Spleen (tissue), 11 donors: ENCODE data around the gene WDR49. TPM values are rescaled to one million over a fixed set of nuclear protein-coding genes. Genes with fewer than 3 reads are reported as not detected.
A peak's percentile ranks its signal among the peaks of the same experiment; 100 is the strongest.

Experiments
- DNase-seq: peaks from one replicate; pipeline ENCODE4 v3.0.0-alpha.2; 2020
- H3K27ac ChIP-seq, 8 donors: fragments of 200-600 bp; sonication (generic) in 7 of 8; 1 replicate in 4 of 8; 2 replicates in 4 of 8; pipeline versions ENCODE4 v1.5.0 to v1.8.0; 2016 to 2021; ENCODE audit warnings: inconsistent platforms in 4 of 8, mild to moderate bottlenecking in 4 of 8, moderate library complexity in 1 of 8
- H3K27me3 ChIP-seq, 7 donors: fragments of 200-600 bp; sonication (generic) in 6 of 7; replicated peaks in 1 of 7; 1 replicate in 4 of 7; 2 replicates in 3 of 7; pipeline versions ENCODE4 v1.5.0 to v1.8.0; 2016 to 2021; ENCODE audit warnings: inconsistent platforms in 3 of 7, mild to moderate bottlenecking in 1 of 7
- H3K36me3 ChIP-seq, 6 donors: fragments of 200-600 bp; sonication (generic) in 5 of 6; 1 replicate in 4 of 6; 2 replicates in 2 of 6; pipeline versions ENCODE4 v1.5.0 to v1.8.0; 2016 to 2021; ENCODE audit warnings: inconsistent platforms in 2 of 6
- H3K4me1 ChIP-seq, 6 donors: fragments of 200-600 bp; sonication (generic) in 5 of 6; 1 replicate in 3 of 6; 2 replicates in 3 of 6; pipeline versions ENCODE4 v1.5.0 to v1.8.0; 2016 to 2021; ENCODE audit warnings: inconsistent platforms in 3 of 6
- H3K4me3 ChIP-seq, 8 donors: fragments of 200-600 bp; sonication (generic) in 7 of 8; 1 replicate in 4 of 8; 2 replicates in 4 of 8; pipeline versions ENCODE4 v1.5.0 to v1.8.0; 2016 to 2021; ENCODE audit warnings: inconsistent platforms in 4 of 8, mild to moderate bottlenecking in 4 of 8, moderate library complexity in 2 of 8
- H3K9me3 ChIP-seq, 8 donors: fragments of 200-600 bp; sonication (generic) in 7 of 8; 1 replicate in 4 of 8; 2 replicates in 4 of 8; pipeline versions ENCODE4 v1.5.0 to v1.8.0; 2016 to 2021; ENCODE audit warnings: inconsistent platforms in 4 of 8
- CTCF ChIP-seq, 11 experiments: fragments of 200-600 bp in 7 of 11; fragments of 450-650 bp in 4 of 11; sonication (generic) in 4 of 11; IDR thresholded peaks in 8 of 11; conservative IDR thresholded peaks in 3 of 11; 1 replicate in 7 of 11; 2 replicates in 4 of 11; pipeline versions ENCODE4 v1.4.0 to v1.8.0; 2016 to 2021; ENCODE audit warnings: antibody characterized with exemption in 11 of 11, inconsistent platforms in 4 of 11, mild to moderate bottlenecking in 1 of 11
- POLR2A ChIP-seq, 3 donors: fragments of 450-650 bp; IDR thresholded peaks; one replicate each; pipeline ENCODE4 v1.5.1; 2017; ENCODE audit warnings: antibody characterized with exemption in 3 of 3, mild to moderate bottlenecking in 1 of 3
- POLR2AphosphoS5 ChIP-seq, 3 donors: sonication (generic); formaldehyde crosslinking; IDR thresholded peaks; one replicate each; pipeline ENCODE4 v1.5.1; 2017; ENCODE audit warnings: antibody characterized with exemption in 3 of 3
- WGBS, 5 donors: extraction: QIAGEN DNeasy Blood & Tissue Kit in 3 of 5; methylation state at CpG; one replicate each; pipeline versions ENCODE4 v1.1.5 to v1.1.7; 2013 to 2018; 5-methylcytosine and 5-hydroxymethylcytosine counted together
- intact Hi-C: fragments of 100-400 bp; cut with DNase I; formaldehyde crosslinking; loops from one replicate; pipeline ENCODE4 v1.15.0; 2023; ENCODE audit warnings: low total_unique reads
- polyA plus RNA-seq, 3 donors: library from polyadenylated mRNA; stranded (reverse); fragments of 200-250 nt; gene quantifications; one replicate each; pipeline ENCODE4 v1.2.1, GENCODE V29; 2013
- total RNA-seq, 7 donors: library from RNA; depleted of rRNA in 3 of 7; stranded (reverse); fragments of >200 nt in 3 of 7; fragmentation: NEBNext Ultra II Directional in 4 of 7; extraction: Animal tissue kit (Norgen Biotek cat#: 25700) in 4 of 7; gene quantifications; one replicate each; pipeline versions ENCODE4 v1.1.0 to v1.2.1, GENCODE V29; 2016 to 2021
- donor health status: healthy with polysubstance abuse.
- donor health status: DM: no; HTN: no; CAD: no; lungs with moderate emphysema.
- donor health status: DM: no; HTN: no; CAD: no.
- donor health status: Bipolar disorder and iron deficiency.
- donor health status: healthy.
- donor health status: DM: no; HTN: no; CAD: no.
- donor health status: DM: yes; HTN: yes; CAD: no.

Gene WDR49
- total and polyA plus RNA-seq, 10 donors = 0.04 to 10.6 (median 1.4) TPM

- intact Hi-C loops = no loop called here
- no peak overlapping the region for H3K4me3 ChIP-seq
- no peaks in the 10 kb centered on the region for H3K27me3 ChIP-seq
Observed at GRCh38 chr3:167653155-167653554, 587 bp downstream of the WDR49 start.

GRCh38 chr3:167651826-167652225 lies 1.9 kb downstream of the WDR49 start:
- Histone ChIP-seq H3K27ac (no peak overlapping the region), H3K27me3 (no peaks in the 10 kb centered on the region), H3K9me3 (peaks cover 0 to 3% (median 0%) of the 10 kb centered on the region in 8 donors), H3K4me3 (no peak overlapping the region), H3K4me1 (peaks cover 0 to 48% (median 7%) of the 10 kb centered on the region in 6 donors), H3K36me3 (no peaks in the 10 kb centered on the region)
- WGBS, 5 donors = 85 to 97% (median 91%) methylated on average over 1 of the region's 1 CpG
- no peak for DNase-seq
- intact Hi-C loops = no loop called here
- TF ChIP-seq POLR2AphosphoS5 (IDR thresholded peaks at IDR 0.05) (no peak), CTCF (IDR thresholded peaks at IDR 0.05 in 8 of 11, conservative IDR thresholded peaks at IDR 0.05 in 3 of 11) (no peak), POLR2A (IDR thresholded peaks at IDR 0.05) (no peak)

More at GRCh38 chr3:167653155-167653554, 587 bp downstream of the WDR49 start:
- TF ChIP-seq CTCF (IDR thresholded peaks at IDR 0.05 in 8 of 11, conservative IDR thresholded peaks at IDR 0.05 in 3 of 11) (no peak), POLR2A (IDR thresholded peaks at IDR 0.05) (no peak), POLR2AphosphoS5 (IDR thresholded peaks at IDR 0.05) (no peak)
- Histone ChIP-seq H3K27ac (peak overlapping the region in 1 of 8 donors; percentile 10), H3K36me3 (no peaks in the 10 kb centered on the region), H3K9me3 (peaks cover 0 to 3% (median 0%) of the 10 kb centered on the region in 8 donors), H3K4me1 (peaks cover 0 to 48% (median 7%) of the 10 kb centered on the region in 6 donors)
- WGBS, 5 donors = 52 to 69% (median 57%) methylated on average over 1 of the region's 1 CpG
- no peak for DNase-seq

GRCh38 chr3:167650459-167650858 lies 3.3 kb downstream of the WDR49 start:
- Histone ChIP-seq H3K4me1 (peaks cover 0 to 48% (median 7%) of the 10 kb centered on the region in 6 donors), H3K27ac (peak overlapping the region in 1 of 8 donors; percentile 13), H3K4me3 (no peak overlapping the region), H3K36me3 (no peaks in the 10 kb centered on the region), H3K27me3 (no peaks in the 10 kb centered on the region), H3K9me3 (peaks cover 0 to 7% (median 0%) of the 10 kb centered on the region in 8 donors)
- intact Hi-C loops = no loop called here
- DNase-seq = no peak
- TF ChIP-seq CTCF (IDR thresholded peaks at IDR 0.05 in 8 of 11, conservative IDR thresholded peaks at IDR 0.05 in 3 of 11) (no peak), POLR2AphosphoS5 (IDR thresholded peaks at IDR 0.05) (no peak), POLR2A (IDR thresholded peaks at IDR 0.05) (no peak)
- WGBS, 5 donors = 17 to 42% (median 24%) methylated on average over 2 of the region's 2 CpGs

- no peaks in the 10 kb centered on the region for H3K36me3 ChIP-seq
- no peak for DNase-seq
- TF ChIP-seq POLR2AphosphoS5 (IDR thresholded peaks at IDR 0.05) = no peak
- peaks cover 0 to 10% (median 6%) of the 10 kb centered on the region in 8 donors for H3K9me3 ChIP-seq
- intact Hi-C loops = no loop called here
- H3K27ac ChIP-seq = no peak overlapping the region
- no peak overlapping the region for H3K4me3 ChIP-seq
- no peaks in the 10 kb centered on the region for H3K27me3 ChIP-seq
- peaks cover 0 to 48% (median 7%) of the 10 kb centered on the region in 6 donors for H3K4me1 ChIP-seq
- 72 to 96% (median 90%) methylated on average over 1 of the region's 1 CpG for WGBS, 5 donors
Observed at GRCh38 chr3:167649746-167650145, 4.0 kb downstream of the WDR49 start.

GRCh38 chr3:167644611-167645010 lies 9.1 kb downstream of the WDR49 start:
- intact Hi-C loops = no loop called here
- peaks cover 0 to 23% (median 16%) of the 10 kb centered on the region in 8 donors for H3K9me3 ChIP-seq
- no peak overlapping the region for H3K4me3 ChIP-seq
- H3K27ac ChIP-seq = no peak overlapping the region
- WGBS, 5 donors = 72 to 84% (median 76%) methylated on average over 1 of the region's 1 CpG
- no peaks in the 10 kb centered on the region for H3K4me1 ChIP-seq
- H3K27me3 ChIP-seq = no peaks in the 10 kb centered on the region
- TF ChIP-seq POLR2AphosphoS5 (IDR thresholded peaks at IDR 0.05) = no peak
- TF ChIP-seq CTCF (IDR thresholded peaks at IDR 0.05 in 8 of 11, conservative IDR thresholded peaks at IDR 0.05 in 3 of 11) = no peak
- TF ChIP-seq POLR2A (IDR thresholded peaks at IDR 0.05) = no peak
- H3K36me3 ChIP-seq = no peaks in the 10 kb centered on the region
- DNase-seq = no peak
